Stimulated activated CD8-positive, alpha-beta memory T cell treated with anti-CD3 and anti-CD28 coated beads, Interleukin-12 subunit alpha, Interleukin-12 subunit beta, amount 100 ng/mL, for 24 hours (primary cell): ENCODE data around the gene CD86.
A peak's percentile ranks its signal among the peaks of the same experiment; 100 is the strongest.

Experiments used
- DNase-seq: peaks from one replicate; pipeline ENCODE4 v3.0.0-alpha.2; 2020; ENCODE audit errors: extremely low read depth

Gene CD86

DNA sequence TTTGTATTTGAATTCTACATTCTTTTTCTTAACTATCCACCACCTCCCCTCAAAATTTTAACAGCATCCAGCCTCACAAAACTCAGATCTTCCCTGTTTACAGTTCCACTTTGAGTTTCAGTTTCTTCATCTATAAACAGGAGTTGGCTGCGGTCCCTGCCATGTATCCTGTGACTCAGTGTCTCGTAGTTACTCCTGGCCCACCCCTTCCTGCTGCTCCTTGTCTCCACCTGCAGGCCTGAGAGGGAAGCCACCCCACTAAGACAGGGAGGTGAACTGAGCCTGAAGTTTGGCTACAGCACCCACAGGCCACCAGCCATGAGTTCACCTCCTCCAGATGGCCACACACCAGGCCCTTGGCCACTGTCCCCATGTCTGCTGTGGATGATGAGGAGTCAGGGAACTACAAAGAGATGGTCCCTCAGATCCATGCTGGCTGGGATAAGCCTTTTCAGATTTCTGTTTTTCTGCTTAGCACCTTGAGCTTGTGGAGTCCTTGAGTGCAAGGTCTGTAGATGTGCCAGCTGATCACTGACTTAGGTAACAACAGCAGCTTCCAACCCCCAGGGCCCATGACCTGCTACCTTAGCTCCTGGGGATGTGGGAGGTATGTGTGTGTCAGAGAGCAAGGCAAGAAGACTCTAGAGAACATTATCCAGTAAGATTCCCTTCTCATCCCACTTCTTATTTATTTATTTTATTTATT is 37.5 kb downstream of the CD86 start:
- peak; percentile 33 for DNase-seq

DNA sequence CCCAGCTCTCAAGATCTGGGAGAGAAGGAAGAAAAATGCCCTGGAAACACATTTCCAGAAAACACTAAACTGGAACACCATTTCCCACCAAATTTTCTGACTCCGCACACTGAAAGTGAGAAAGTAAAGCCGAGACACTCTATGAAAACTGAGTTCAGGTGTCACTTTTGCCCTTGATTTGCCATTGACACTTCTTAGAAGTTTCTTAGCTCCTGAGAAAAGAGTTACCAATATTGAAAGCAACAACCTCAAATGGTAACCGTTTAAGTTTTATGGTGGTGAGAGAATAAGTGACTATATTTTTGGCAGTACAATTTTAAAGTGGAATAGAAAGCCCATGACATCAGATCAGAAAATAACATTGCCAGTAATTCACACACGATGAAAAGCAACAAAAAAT is 39.0 kb downstream of the CD86 start:
- DNase-seq, result no peak

DNA sequence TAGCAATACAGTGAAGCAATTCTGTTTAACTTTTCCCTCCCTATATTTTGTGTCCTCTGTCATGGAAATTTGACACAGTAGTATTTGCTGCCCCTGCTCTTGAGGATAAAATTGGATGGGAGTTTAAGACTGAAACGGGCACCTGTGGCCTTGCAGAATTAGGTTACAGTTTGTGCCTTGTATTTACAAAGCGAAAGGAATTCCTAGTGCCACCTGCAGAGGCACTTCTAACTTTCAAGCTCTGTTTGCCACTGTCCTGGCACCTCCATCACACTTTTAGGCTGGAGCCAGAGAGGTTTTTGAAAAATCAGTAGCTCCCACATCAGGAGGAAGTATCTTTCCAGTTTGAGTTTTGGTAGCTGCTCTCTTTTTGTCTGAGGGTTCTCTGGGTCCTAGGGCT is 39.5 kb downstream of the CD86 start:
- DNase-seq, result no peak

DNA sequence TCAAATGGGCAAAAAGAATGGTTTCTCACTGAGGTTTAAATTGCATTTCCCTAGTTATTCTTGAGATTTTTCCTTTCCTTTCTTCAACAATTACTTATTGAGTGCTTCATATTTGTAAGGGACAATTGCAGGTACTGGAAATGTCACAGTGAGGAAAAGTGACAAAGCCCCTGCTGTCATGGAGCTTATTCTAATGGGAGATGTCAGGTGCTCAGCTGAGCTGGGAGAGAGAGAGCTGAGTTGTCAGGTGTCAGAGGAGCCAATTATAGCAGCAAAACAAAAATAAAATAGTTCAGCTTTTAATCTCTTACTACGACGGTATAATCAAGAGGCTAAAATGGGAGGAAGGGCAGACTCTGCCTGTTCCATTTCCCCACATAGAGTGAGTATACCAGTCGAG is 42.0 kb downstream of the CD86 start:
- DNase-seq, result no peak

DNA sequence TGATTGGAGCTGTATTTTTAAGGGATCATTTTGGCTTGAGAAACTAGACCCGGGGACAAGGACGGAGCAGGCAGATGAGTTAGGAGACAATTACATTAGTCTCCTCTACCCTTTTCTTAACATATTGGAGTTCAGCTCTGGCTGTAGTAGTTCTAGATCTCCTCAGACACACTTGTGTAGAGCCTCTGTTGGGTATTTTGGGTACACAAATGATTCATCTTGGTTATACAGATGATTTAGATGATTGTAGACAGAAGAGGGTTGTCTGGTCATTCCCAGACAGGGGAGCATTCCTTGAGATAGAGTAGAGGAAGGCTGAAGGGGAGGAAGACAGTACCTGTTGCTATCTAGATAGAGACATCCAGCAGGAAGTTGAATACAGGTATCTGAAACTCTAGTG is 43.4 kb downstream of the CD86 start:
- no peak for DNase-seq

DNA sequence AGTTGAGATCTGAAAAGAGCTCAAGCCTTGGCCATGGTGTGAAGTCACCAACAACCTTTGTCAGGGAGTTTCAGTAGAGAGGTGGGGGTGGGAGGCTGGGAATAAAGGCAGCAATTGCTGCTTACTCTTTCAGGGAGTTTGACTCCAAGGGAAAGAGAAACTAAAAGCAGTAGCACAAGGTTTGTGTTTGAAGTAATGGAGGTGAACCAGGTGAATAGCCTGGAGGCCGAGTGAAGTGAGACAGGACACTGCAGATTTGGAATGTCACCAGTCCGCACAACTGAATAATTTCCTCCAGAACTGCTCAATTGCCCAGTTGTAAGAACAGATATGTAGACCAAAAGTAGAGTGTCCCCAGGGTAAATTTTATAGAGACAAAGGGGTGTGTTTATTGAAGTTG is 44.1 kb downstream of the CD86 start:
- no peak for DNase-seq

DNA sequence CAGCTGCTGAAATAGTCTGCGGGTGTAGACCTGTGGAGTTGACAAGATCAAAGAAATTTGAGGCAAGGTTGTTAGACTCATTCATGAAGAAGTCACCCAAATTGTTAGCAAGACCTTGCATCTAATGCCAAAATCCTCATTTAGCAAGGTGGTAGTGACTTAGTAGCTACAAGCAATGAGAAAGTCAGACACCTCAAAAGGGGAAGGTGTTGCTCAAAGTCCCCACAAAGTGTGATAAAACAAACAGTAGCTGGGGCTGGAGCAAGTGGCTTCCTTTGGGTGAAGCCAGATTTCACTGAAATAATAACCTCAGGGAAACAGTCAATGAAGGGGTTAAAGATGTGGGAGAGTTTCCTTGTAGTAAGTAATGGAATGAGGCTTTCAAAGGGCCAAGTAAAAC is 44.9 kb downstream of the CD86 start:
- no peak for DNase-seq

DNA sequence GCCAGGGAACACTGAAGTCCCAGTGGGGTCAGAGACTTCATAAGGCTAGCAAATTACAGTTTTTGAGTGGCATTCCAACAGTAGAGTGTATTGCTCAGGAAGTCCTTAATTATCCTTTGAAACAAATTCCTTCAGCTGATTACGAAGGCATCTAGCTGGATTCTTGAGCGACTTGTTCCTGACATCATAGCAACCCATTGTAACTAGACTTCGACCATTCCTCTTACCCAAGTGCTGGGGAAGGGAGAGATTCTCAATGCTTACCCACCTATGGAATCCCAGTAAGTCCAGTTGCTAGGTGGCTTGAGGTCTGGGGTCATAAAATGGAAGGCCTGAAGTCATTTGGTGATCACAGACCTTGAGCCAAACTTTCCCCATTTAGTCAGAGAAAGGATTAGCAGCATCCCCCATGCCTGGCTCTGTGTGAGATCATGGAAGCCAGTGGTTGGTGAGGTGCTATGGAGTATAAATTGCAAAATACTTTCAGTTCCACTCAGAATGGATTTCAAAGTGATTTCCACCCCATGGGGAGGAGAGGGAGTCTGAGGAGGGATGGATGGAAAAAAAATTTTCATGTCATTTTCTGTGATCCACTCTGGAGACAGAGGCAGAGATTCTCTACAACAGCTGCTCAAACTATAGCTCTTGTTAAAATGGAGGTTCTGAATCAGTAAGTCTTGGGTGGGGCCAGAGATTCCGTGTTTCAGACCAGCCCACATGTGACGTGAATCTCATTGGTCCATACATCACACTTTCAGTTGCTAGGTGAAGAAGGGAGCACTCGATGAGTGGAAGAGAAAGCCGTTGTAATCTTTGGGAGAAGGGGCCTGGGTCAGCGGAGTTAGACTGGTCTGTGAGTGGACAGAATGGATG is 45.7 kb downstream of the CD86 start:
- DNase-seq, result no peak

DNA sequence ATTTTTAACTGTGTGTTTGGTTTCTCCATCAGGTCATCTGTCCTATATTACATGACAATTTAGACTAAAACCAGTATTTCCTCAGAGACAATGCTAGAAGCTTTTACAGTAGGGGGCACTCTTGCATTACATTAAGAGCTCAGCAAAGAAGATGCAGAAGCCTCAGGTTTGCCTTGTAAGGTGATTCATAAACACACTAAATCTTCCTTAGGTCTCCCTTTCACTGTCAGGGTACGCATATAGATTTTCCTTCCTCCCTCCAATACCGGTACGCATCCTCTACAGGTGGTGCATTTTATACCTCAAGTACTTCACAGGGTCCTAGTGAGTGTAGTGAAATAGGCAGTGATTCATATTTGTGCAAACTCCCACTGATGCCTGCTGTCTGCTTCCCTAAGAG is 46.5 kb downstream of the CD86 start:
- no peak for DNase-seq

DNA sequence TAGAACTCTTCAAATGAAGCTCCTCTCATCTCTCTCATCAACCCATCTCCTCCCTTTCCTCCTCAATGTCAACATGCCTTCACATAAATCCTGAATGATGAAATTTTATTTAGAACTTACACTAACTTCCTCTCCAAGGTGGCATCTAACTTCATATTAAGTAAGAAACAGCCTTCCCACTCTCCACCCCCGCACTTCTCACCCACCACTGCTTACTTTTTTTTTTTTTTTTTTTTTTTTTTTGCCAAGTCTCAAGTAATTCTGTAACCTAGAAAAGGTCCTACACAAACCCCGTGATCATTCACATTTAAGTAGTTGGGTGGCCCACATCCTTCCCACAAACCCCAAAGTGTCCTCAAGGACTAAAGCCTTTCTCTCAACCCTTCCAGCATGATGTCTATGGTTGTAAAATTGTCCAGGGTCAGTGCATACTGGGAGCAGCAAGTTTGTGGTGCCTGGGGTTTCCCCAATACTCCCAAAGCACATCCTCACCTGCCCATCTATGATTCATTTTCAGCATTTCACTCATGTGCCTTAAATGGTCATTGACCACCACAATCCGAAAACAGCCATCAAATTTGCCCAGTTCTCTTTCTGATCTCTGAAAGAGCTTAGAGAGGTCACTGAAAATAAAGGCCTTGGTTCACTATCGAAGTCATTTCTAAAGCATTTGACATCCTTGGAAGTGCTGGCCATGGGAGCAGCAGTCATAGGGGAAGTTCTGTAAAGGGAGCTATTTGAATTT is 47.2 kb downstream of the CD86 start:
- no peak for DNase-seq

DNA sequence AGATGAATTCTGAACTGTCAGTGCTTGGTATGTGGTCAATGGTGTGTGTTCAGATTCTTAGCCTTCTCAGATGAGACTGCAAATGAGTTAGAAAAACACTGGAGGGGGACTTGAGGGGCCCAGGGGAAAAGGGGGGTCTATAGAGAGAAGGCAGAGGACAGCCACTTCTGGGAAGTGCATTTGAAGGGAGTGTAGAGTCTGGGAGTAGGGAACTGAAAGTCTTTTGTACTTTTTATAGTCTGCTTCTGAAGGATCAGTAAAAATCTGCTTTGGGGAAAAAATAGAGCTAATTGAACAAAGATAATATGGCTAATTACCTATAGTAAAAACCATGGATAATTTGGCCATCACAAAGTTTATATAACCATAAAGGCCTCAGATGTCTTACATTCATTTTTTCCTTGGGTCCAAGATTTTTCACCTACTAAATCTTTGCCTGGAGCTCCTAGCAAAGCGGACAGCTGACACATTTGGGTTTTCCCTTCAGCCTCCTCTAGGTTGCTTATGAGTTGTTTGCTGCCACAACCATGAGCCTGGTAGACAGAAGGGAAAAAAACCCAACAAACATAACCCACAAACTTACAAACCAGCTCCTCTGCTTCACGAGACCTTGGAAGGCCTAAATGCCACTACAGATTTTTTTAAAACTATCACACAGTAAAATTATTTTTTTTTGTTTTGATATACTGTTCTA is 48.8 kb downstream of the CD86 start:
- no peak for DNase-seq

DNA sequence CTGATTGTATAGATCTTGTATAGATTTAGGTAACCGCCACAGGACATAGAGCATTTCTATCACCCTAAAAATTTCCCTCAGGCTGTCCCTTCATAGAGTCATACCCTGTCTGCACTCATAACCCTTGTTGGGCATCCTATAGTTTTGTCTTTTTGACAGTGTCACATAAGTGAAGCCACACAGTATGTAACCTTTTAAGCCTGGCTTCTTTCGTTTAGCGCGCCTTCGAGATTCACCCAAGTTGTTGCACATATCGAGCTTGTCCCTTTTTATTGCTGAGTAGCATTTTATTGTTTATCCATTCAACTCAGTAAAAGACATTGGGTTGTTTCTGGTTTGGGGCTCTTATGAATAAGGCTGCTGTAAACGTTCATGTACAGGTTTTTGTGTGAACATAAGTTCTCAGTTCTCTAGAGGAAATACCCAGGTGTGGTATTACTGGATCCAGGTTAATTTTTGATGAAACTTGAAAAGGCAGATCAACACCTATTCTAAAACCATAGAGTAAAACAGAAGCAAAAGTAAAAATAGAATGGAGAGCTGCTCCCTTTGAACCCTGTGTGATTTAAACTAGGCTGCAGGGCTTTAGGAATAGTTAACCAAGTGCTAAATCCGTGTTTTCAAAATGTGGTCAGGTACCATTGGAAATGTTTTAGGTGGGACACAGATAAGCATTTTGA is 49.5 kb downstream of the CD86 start:
- no peak for DNase-seq

DNA sequence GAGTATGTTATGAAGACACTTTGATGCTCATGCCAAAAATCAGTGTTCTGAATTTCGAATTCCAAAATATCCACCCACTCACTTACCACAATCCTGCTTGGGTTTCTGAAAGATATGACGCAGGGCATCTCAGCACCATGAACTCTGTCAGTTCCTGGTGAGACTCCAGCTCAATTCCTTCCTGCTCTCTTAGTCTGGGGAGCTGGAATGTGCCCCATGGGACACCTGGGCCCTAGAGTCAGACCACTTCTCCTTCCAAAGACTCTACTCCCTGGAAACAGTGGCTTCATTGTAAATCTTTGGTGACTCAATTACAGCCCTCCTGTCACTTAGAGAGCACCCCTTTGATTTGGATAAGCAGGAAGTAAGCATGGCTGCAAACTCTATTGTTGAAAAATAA is 50.5 kb downstream of the CD86 start:
- no peak for DNase-seq

DNA sequence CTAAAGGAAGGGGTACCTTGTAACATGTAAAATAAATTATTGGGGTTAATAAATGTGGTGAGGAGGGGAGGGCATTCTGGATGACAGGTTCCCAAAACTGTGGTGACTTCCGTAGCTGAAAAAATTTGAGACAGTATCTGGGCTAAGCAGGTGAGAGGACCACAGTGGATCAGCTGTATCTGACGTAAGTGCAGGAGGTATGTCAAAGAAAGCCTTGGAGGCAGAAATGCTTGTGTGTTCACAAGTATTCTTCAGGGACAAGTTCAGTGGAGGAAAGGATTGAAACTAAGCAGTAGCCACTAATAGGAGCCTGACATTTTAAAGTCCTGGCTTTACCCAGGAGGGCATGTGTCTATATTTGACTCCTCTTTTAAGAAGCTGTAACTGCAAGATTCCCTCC is 52.0 kb downstream of the CD86 start:
- DNase-seq, result no peak

DNA sequence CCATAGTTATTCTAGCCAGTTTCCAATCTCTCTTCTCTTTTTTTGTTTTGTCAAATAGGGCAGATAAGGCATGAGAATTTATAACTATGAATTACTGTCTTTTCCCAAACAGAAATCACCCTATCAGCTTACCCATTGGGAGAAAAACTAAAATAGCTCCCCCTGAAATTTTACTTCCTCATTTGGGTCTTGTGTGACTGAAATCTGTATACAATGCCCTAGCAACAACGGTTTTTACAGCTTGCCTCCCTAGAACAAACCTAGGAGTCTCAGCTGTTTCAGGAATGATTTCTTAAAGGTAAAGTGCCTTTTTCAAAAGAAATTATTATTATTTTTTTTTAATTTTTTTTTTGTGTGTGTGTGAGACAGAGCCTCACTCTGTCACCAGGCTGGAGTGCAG is 56.8 kb downstream of the CD86 start:
- no peak for DNase-seq

DNA sequence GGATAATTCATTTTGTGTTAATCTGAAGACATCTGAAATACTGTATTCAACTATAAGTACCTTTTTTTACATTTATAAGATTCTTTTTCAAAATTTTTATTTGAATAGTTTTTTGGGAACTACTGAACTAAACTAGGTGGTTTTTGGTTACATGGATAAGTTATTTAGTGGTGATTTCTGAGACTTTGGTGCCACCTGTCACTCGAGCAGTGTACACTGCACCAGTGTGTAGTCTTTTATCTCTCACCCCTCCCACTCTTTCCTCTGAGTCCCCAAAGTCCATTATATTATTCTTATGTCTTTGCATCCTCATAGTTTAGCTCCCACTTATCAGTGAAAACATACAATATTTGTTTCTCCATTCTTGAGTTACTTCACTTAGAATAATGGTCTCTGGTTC is 57.6 kb downstream of the CD86 start:
- no peak for DNase-seq

DNA sequence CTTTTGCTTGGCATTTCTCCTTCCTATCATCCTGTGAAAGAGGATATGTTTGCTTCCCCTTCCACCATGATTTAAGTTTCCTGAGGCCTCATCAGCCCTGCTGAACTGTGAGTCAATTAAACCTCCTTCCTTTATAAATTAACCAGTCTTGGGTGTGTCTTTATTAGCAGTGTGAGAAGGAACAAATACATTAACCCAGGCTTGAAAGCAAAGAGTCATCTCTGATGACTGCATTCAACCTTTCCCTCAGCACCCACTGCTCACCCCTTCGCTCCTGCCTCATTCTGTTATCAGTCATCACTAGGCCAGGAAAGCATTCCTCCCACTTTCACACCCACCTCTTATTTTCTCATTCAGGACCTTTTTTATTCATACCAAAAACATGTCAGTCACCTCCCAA is 68.7 kb downstream of the CD86 start:
- DNase-seq, result no peak

DNA sequence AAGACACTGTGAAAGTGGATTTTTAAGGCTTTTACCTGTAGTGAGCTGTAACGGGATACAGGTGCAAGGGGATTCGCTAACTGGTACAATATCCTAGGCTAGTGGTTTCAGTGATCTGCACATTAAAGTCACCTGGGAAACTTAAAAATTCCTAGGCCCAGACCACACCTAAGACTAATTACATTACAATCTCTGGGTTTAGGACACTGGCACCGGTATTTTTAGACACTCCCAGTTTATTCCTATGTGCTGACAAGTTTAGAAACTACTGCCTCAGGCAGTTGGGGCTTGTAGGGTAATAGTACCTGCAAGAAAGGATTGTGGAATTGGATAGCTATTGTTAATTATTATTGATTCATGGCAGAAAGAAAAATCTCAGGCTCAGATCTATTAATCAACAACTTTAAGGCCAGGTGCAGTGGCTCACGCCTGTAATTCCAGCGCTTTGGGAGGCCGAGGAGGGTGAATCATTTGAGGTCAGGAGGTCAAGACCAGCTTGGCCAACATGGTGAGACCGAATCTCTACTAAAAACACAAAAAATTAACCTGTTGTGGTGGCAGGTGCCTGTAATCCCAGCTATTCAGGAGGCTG is 77.9 kb downstream of the CD86 start:
- DNase-seq, result no peak

DNA sequence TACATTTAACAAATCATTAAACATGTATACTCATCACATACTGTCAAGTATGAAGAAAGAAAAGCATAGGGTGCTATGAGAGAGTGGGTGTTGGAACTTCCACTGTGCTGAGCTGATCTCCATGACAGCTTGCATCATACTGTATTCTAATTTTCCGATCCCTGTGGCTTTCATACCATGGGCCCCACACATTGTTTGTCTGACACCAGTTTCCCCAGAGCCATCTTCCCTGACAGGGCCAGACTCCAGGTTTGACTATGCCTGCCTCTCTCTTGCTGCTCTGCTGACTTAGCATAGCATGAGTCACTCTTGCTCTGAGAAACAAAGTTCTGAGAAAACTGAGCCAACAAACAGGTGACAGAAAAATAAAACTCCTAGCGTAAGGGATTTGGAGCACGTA is 91.3 kb downstream of the CD86 start:
- DNase-seq, result peak; percentile 21

DNA sequence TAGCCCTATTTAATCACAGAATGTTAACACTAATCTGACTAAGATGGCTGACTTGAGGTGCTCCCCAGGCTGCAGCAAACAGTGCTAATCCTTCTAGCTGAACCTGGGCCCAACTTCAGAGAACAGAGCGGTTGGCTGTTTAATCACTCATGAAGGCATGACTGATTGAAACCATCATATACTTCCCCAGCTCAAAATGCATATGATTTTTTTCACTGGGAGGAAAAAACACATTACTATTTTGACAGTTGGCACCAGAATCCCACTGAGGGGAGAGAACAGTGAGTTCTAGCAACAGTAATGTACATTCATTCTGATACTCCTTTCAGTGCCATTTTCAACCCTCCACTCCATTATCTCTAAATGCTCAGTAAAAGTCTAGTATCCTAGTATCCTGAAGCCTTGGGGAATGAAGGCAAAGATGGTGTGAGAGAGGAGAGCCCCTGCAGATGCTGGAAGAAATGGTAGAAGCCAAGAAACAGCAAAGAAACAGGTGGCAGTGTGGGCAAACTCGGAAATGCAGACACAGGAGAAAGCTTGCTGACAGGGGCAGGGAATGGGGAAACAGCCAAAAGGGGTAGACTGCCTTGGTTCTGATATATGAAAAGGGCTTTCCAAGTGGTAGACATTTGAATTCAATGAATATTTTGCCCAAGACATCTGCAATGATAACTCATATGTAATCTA is 93.9 kb downstream of the CD86 start:
- no peak for DNase-seq

DNA sequence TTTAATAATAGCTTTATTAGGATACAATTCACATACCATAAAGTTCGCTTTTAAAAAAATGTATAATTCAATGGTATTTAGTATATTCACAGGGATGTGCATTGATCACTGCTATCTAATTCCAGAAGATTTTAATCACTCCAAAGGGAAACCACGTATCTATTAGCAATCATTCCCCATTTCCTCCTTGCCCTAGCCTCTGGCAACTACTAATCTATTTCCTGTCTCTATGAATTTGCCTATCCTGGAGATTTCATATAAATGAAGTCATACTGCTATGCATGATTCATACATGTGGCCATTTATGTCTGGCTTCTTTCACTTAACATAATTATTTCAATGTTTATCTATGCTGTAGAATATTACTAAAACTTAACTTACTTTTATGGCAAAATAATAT is 96.3 kb downstream of the CD86 start:
- no peak for DNase-seq
